C1 segment of cervical spinal cord (tissue), 14 donors: ENCODE results near the gene TDRD12.

Source experiments
- DNase-seq, 14 donors: peaks; one replicate each; lab custom pipeline; 2025; lab: John Stamatoyannopoulos, UW

TDRD12 gene

DNA sequence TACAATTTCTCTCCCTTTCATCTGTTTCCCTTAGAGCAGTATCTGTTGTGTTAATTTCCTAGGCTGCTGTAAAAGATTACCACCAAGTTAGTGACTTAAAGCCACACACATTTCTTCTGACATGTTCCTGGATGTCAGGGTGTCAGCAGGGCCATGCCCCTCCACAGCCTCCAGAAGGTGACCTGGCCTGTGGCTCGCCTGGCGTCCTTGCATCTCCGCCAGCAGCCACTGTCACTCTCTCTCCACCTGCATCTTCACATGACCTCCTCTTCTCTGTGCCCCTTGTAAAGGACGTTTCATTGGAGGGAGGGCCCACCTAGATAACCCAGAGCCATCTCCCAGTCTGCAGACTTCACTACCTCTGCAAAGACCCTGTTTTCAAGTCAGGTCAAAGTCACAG, 88.7 kb downstream of the TDRD12 start:
- DNase-seq, result no peak

DNA sequence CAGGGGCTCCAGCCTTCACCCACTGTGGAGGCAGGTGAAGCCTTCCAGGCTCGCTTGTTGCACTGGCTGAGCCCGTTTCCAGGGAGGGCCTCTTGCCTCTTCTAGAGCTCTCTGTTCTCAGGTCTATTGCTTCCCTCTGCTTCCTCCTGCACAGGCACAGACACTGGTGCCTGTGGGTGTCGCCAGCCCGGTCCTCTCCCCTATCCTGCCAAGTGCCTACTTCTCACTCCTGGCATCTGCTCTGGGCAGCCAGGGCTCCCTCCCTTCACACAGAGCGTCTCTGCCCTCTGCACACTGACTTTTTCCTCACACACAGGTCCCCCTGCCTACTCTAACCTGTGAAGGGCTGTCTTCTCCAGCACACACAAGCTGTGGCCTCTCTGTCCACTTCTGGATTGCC, 89.7 kb downstream of the TDRD12 start:
- no peak for DNase-seq

DNA sequence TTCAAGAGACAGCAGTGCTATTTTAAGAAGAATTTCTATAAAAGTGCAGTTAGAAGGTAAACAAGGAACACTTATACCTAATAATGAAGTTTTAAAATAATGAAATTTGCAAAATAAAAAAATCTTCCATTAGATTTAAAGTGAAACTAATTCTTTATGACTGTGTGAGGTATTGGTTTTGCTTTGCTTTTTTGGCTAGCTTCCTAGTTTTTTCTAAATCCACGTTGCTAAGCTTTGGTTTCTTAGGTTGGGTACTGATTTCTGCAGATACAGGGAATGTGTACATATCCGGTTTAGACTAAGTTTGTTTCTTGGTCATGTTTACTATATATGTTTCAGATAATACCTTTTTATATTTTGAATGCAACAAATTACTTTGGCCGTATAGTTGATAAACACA, 90.2 kb downstream of the TDRD12 start:
- DNase-seq, result no peak

DNA sequence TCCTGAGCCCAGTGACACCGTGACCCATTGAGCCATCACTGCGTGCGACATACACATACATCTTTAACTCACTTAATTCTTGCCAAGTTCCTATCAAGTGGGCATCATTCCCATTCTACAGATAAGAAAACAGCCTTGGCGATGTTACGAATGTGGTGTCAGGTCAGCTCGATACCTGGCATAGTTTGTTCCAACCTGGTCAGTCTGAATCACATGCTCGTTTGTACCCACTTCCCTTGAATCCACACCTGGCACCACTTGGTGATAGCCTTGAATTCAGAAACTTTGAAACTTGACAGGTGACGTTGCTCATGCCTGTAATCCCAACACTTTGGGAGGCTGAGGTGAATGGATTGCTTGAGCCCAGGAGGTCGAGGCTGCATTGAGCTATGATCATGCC, 90.9 kb downstream of the TDRD12 start:
- no peak for DNase-seq

GRCh38 chr19:32811151-32811550, 91.6 kb downstream of the TDRD12 start:
- DNase-seq, result no peak

- DNase-seq, result no peak
Observed at GRCh38 chr19:32812036-32812435, 92.5 kb downstream of the TDRD12 start.

DNA sequence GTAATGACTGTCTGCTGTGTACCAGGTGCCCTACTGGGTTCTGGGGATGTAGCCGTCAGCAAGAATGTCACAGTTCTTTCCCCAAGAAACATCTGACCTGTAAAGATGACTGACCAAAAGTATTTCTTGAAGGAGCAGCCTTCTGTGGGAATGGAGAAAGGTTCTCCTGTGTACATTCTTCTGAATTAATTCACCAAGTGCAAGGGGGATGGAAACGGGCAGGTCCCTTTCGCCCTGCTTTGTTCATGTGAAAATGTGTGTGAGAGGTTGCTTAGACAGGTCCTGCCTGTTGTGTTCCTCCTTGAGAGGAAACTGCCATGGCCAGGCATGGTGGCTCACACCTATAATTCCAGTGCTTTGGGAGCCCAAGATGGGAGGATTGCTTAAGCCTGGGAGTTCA, 93.0 kb downstream of the TDRD12 start:
- no peak for DNase-seq

DNA sequence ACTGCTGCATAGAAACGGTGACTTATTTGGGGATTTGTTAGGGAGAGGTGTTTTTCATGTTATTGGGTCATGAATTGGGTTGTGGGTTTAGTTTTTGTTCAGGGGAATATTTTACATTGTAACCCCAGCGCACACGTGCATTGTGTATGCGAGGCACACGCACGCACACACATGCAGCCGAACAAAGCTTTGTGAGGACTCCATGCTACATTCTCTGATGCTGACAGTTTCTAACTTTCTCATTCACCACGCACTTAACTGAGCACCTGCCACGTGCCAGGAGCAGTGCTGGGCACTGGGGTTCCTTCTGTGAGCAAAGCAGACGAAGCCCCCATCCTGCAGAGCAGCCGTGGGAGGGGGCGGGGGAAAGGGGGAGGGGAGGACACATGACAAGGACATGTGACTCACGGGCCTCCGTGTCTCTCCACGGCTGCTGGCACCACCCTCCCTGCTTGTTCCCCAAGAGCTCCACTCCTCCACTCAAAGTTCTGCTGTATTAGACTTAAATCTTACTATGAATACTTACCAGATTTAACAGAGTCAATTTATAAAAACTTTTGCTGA, 94.4 kb downstream of the TDRD12 start:
- peak in 4 of 14 donors; percentile 1 to 4 (median 4) for DNase-seq

- no peak for DNase-seq
Observed at GRCh38 chr19:32814624-32815023, 95.1 kb downstream of the TDRD12 start.

DNA sequence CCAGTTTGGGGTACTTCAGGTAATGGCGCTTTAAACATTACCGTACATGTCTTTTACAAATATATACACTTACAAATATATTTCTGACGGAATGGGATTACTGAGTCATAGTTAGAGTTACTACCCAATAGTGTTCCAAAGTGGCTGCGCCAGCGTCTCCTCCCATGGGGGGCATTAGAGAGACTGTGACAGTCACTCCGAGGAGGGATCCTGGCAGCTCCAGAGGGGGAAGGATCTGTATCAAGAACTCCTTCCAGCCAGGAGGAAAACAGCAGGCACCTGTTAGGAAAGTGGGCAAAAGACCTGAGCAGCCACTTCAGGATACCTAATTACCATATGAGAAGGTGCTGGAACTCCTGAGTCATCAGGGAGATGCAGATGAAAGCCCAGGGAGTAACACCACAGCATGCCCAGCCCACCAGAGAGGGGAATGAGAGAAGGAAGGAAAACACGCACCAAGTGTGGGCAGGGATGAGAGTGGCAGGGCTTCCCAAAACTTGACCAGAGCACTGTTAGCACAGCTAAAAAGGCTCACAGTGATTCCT, 97.1 kb downstream of the TDRD12 start:
- no peak for DNase-seq

DNA sequence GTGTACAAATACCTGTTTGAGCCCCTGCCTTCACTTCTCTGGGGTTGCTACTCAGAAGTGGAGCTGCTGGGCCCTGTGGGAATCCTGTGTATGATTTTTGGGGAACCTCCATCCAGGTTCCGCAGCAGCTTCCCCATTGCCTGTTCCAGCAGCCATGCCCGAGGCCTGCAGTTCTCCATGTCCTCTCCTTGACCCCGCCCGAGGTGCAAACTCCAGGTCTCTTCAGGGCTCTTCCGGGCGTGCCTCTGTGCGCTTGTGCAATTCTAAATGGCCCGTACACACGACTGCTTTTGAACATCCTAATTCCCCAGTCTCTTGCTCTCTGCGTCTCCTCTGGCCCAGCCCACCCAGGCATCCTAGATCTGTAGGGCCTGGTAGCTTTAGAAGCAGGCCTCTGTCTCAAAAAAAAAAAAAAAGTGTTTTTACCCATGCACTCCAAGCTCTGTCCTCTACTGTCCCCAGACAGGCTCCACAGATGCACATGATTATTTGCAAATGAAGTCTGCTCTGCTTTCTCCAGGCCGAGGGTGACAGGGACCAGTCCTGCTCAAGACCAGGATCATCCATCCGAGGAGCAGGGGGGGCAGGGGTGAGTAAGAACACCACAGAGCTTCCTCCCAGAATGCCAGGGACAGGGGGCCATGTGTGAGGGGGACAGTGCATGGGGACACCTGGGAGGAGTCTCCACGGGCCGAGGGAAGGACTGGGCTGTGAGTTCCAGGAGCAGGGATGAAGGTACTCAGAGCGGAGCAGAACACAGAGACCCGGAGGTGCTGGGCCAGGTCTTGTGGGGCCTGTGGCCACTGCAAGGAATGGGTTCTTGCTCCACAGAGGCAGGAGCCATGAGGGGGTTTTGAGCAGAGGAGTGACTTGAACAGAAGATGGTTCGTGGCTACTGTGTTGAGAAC, 98.3 kb downstream of the TDRD12 start:
- no peak for DNase-seq

- no peak for DNase-seq
Observed at GRCh38 chr19:32818536-32818935, 99.0 kb downstream of the TDRD12 start.

DNA sequence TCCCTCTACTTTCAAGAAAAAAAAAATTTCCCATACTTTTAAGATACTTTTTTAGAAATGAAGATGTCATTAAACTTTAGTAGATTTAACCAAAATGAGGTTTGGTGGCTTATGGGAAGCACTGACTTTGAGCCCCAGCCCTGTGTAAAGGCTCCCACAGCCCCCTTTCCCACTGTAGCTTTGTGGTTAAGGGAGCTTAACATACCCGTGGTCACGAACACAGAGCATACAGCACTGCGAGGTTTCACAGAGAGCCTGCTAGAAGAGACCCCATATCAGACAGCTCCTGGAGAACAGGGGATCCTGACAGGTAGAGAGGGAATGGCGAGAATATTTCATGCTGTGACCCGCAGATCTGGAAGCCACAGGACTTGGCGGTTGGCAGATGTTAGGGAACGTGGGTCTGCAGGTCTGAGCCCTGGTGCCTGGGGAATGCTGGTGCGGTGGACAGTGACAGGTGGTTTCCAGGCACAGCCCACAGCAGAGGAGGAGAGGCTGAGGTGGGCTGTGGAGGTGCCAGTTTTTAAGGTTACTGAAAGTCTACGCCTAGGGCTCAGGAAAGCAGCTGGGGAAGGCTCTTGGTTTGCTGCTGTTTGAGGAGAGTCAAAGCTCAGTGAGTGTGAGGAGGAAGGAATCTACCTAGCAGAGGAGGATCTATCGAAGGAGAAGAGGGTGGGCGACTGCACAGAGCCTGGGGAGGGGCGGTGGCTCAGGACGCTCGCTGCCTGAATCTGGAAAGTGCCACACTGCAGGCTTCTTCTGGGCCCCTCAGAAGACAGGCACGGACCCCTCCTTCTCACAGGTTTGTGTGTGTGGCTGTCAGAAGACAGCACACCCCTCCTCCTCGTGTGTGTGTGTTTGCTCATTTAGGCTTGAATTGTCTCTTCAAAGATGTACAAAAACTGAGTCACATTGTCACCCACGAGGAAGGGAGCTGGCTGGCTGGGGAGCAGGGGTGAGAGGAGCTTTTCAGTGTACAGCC, 100.1 kb downstream of the TDRD12 start:
- no peak for DNase-seq

DNA sequence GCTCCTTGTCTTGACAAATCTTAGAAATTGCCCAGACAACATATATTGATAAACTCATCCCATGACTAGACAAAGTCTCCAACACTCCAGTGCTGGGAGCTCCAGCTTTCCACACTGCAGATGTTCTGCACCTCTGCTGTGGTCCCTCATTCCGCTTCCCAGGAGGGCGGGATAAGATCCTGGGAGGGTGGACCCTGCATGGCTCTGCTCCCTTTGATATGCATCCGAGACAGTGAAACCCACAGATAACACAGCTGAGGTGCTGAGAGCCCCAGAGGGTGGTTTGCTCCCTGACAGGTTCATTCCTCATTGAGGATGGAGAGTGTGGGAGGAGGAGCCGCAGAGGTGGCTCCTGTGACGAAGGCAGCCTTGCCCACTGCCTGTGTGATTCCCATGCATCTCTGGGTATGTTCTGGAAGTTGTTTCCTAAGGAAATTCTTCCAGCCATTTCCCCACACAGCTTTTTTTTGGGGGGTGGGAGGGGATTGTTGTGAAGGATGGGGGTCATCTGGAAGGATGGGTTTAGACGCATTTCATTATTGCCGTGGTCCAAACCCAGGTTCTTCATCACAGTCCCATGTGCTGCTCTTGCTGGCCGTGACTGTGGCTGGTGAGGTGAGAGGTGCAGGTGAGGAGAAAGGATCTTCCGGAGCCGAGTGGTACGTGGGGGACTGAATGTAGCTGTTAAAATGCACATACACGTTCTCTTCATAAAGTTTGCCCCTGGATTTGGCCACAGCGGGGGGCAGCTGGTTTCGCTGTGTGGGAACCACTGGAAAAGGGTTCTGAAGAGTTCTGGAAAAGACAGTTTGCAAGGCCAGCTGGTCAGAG, 103.6 kb downstream of the TDRD12 start:
- DNase-seq, result no peak

- no peak for DNase-seq
Observed at GRCh38 chr19:32823747-32824102, 104.2 kb downstream of the TDRD12 start.

DNA sequence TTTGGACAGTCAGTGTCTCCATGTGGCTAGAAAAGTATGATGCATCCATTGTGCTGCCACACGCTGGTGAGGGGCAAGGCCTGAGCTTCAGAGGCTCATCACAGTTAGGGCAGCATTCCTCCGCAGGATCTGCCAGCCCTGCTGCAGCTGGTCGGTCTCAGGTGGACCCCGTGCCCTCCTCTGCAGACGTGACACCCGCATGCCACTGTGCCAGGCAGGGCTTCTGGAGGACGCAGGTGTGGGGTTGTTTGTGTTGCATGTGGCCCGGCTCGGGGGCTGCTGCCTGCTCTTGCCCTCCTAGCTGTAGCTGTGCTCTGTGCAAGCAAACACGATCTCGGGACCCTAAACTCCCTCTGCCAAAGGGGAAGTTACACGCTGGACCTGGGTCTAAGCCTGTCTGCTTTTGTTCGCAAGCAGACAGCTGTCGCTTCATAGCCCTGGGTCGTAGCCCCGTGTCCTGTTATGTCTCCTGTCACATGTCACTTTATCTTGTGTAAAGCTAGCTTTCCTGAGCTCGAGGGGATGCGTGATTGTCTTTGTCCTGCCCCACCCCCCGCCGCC, 104.7 kb downstream of the TDRD12 start:
- no peak for DNase-seq

DNA sequence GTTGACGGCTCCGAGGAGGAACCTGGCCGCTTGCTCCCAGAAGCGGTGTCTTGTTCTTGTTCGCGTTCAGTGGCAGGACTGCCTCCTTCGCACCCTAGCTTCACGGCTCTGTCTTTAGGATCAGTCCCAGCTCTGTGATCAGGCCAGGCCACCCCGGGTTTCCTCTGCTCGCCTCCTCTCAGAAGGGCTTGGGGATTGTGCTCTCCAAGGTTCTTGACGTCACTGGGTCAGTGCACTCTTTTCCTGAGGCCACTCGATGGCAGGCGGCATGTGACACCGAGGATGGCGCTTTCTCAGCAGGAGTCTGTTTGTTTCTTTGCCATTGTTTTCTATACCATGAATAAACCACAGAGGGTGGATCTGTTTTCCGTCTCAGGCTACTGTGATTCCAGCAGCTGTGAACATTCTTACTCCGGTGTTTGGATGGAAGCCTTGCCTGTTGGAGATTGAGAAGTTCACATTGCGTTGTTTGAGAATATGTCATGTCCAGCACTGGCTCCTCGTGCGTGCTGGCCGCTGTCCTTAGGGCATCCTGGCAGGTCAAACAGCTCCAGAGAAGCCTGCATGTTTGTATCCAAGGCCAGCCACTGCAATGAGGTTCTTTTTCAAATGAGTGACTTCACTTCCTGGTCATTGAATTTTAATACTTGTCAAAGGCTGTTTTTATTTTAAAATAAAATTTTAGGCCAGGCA, 105.5 kb downstream of the TDRD12 start:
- no peak for DNase-seq

DNA sequence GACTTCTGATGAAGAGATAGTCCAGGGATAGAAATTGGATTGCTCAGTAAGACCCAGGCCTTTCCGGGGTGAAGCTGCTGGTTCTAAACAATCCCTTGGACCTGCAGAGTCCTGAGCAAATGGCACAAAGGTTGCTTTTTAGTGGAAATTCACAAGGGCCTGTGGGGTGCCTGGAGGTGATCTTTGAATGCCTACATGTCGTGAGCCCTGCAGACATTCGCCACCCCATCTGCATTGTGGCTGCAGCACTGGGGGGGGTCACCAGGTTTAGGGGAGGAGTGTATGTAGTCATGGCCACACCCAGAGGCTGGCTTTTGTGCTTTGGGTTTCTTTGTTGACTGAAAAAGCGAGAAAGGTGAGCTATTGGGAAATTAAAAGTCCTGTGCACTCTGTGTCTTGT, 108.6 kb downstream of the TDRD12 start:
- no peak for DNase-seq

- DNase-seq, result no peak
Observed at GRCh38 chr19:32828643-32829344, 109.2 kb downstream of the TDRD12 start.
